T-helper 1 cell treated with Interleukin-12 subunit alpha and Interleukin-12 subunit beta and Interleukin-4 antibody, amounts not matched to agents 30 μg/mL and 1 μg/mL, for 36 hours (primary cell): ENCODE results near the gene IMPA2.

ENCODE experiments used
- H3K27ac Mint-ChIP-seq: one replicate; pipeline ENCODE4 v1.8.0; 2021; ENCODE audit warnings: mild to moderate bottlenecking, mixed read lengths
- H3K27me3 Mint-ChIP-seq: one replicate; pipeline ENCODE4 v1.8.0; 2021; ENCODE audit warnings: low read depth, mixed read lengths
- H3K36me3 Mint-ChIP-seq: one replicate; pipeline ENCODE4 v1.8.0; 2021; ENCODE audit warnings: low read depth, mixed read lengths
- H3K4me1 Mint-ChIP-seq: one replicate; pipeline ENCODE4 v1.8.0; 2021; ENCODE audit warnings: low read depth, mixed read lengths
- H3K4me3 Mint-ChIP-seq: one replicate; pipeline ENCODE4 v1.8.0; 2021; ENCODE audit warnings: mild to moderate bottlenecking, moderate library complexity, mixed read lengths
- H3K9me3 Mint-ChIP-seq: one replicate; pipeline ENCODE4 v1.8.0; 2021; ENCODE audit warnings: mixed read lengths

IMPA2 gene

DNA sequence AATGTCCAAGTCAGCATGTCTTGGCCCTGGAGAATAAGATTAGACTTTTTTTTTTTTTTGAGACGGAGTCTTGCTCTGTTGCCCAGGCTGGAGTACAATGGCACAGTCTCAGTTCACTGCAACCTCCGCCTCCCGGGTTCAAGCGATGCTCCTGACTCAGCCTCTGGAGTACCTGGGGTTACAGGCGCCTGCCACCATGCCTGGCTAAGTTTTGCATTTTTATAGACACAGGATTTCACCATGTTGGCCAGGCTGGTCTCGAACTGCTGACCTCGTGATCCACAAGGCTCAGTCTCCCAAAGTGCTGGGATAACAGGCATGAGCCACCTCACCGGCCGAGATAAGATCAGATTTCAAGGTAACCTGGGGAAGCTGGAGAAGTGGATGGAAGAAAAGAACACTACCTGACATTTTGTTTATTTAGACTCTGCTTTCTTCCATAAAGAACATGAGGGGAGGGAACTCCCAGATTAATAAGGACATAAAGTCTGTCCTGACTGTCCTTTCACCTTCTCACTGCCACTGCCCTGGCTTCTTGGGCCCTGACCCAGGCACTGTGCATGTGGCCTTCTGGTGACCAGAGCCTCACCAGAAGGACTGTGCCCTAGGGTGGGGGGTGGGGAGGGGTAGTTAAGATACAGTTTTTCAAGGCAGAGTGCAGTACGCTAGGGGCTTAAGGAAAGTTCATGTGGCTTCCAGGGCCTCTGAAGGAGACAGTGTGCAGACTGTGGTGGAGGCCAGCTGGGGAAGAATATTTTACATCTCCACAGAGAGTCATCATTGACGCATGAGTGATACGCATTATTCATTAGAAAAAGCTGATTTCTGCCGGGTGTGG lies 4.8 kb upstream of the IMPA2 start:
- Mint-ChIP-seq H3K27me3 (peaks cover 9% of the 10 kb centered on the region), H3K4me3 (no peak overlapping the region), H3K36me3 (no peaks in the 10 kb centered on the region), H3K9me3 (no peaks in the 10 kb centered on the region), H3K27ac (no peak overlapping the region), H3K4me1 (peaks cover 7% of the 10 kb centered on the region)

- H3K27me3 Mint-ChIP-seq: peaks cover 11% of the 10 kb centered on the region
- H3K36me3 Mint-ChIP-seq: no peaks in the 10 kb centered on the region
- peaks cover 9% of the 10 kb centered on the region for H3K4me1 Mint-ChIP-seq
- H3K9me3 Mint-ChIP-seq: no peaks in the 10 kb centered on the region
- no peak overlapping the region for H3K27ac Mint-ChIP-seq
- H3K4me3 Mint-ChIP-seq: no peak overlapping the region
Observed at GRCh38 chr18:11977153-11977466, 4.2 kb upstream of the IMPA2 start.

DNA sequence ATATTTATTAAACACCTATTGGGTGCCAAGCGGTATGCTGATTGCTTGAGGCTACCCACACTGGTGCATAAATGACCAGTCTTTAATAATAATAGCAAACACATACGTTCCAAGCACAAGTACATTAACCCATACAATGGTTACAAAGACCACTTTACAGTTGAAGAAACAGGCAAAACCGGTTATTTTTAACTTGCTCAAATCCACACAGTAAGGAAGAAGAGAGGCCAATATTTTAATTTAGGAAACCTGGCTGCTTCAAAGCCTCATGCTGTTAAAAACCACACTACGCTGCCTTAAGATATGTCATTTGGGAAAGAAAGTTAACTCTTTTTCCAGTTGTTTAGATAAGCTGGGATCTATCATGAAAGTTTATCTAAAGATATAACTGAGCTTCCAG lies 2.4 kb upstream of the IMPA2 start:
- H3K36me3 Mint-ChIP-seq: no peaks in the 10 kb centered on the region
- H3K27ac Mint-ChIP-seq: no peak overlapping the region
- H3K4me1 Mint-ChIP-seq: peaks cover 16% of the 10 kb centered on the region
- H3K27me3 Mint-ChIP-seq: peaks cover 23% of the 10 kb centered on the region
- H3K9me3 Mint-ChIP-seq: no peaks in the 10 kb centered on the region
- peak overlapping the region; percentile 27 for H3K4me3 Mint-ChIP-seq

- H3K4me3 Mint-ChIP-seq: peak overlapping the region; percentile 74
- peak overlapping the region; percentile 63 for H3K27ac Mint-ChIP-seq
- H3K9me3 Mint-ChIP-seq: no peaks in the 10 kb centered on the region
- H3K36me3 Mint-ChIP-seq: no peaks in the 10 kb centered on the region
- H3K4me1 Mint-ChIP-seq: peaks cover 16% of the 10 kb centered on the region
- peaks cover 24% of the 10 kb centered on the region for H3K27me3 Mint-ChIP-seq
Observed at GRCh38 chr18:11980163-11980493, 1.2 kb upstream of the IMPA2 start.

GRCh38 chr18:11980494-11981191 lies 664 bp upstream of the IMPA2 start:
- Mint-ChIP-seq H3K27me3 (peaks cover 24% of the 10 kb centered on the region), H3K4me3 (peak overlapping the region; percentile 79), H3K9me3 (no peaks in the 10 kb centered on the region), H3K4me1 (peaks cover 16% of the 10 kb centered on the region), H3K36me3 (no peaks in the 10 kb centered on the region), H3K27ac (peak overlapping the region; percentile 57)

DNA sequence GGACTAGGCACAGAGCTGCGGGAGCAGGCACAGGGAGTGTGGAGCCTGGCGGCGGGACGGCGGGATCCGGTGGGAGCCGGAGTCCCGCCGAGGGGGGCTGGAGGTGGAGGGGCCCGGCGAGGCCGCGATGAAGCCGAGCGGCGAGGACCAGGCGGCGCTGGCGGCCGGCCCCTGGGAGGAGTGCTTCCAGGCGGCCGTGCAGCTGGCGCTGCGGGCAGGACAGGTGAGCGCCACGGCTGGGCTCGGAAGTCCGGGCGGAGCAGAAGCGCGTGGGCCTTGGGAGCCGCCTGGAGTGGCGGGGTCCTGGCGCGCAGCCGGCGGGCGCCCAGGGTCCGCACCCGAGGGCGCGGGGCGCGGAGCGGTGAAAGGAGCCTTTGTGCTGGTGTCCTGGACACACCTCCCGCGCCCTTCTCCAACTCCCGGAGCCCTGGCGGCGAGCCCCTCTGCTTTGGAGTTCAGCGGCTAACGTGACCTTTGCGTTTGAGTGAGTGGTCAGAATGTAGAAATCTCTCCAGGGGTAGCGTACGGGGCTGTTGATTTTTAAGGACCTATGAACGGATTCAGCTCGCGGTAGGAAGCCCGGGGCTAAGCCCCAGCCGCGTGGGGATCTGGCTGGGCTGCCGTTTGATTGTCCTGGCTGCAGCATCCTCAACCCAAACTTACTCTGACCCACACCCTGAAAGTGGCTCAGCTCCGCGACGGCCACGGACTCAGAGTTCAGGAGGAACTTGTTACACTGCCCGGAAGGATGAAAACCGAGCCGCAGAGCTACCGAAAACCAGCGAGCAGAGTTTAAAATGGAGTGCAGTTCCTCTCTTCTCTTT lies 448 bp downstream of the IMPA2 start:
- H3K4me3 Mint-ChIP-seq: peak overlapping the region; percentile 84
- peaks cover 24% of the 10 kb centered on the region for H3K27me3 Mint-ChIP-seq
- no peaks in the 10 kb centered on the region for H3K9me3 Mint-ChIP-seq
- H3K36me3 Mint-ChIP-seq: no peaks in the 10 kb centered on the region
- H3K4me1 Mint-ChIP-seq: peaks cover 16% of the 10 kb centered on the region
- peak overlapping the region; percentile 52 for H3K27ac Mint-ChIP-seq

GRCh38 chr18:11982981-11983380 lies 1.7 kb downstream of the IMPA2 start:
- H3K4me1 Mint-ChIP-seq: peaks cover 16% of the 10 kb centered on the region
- H3K36me3 Mint-ChIP-seq: no peaks in the 10 kb centered on the region
- no peaks in the 10 kb centered on the region for H3K9me3 Mint-ChIP-seq
- H3K4me3 Mint-ChIP-seq: no peak overlapping the region
- peaks cover 24% of the 10 kb centered on the region for H3K27me3 Mint-ChIP-seq
- no peak overlapping the region for H3K27ac Mint-ChIP-seq

- Mint-ChIP-seq H3K9me3 (no peaks in the 10 kb centered on the region), H3K4me1 (peaks cover 18% of the 10 kb centered on the region), H3K27ac (no peak overlapping the region), H3K27me3 (peaks cover 24% of the 10 kb centered on the region), H3K36me3 (no peaks in the 10 kb centered on the region), H3K4me3 (no peak overlapping the region)
Observed at GRCh38 chr18:11983592-11983991, 2.3 kb downstream of the IMPA2 start.

DNA sequence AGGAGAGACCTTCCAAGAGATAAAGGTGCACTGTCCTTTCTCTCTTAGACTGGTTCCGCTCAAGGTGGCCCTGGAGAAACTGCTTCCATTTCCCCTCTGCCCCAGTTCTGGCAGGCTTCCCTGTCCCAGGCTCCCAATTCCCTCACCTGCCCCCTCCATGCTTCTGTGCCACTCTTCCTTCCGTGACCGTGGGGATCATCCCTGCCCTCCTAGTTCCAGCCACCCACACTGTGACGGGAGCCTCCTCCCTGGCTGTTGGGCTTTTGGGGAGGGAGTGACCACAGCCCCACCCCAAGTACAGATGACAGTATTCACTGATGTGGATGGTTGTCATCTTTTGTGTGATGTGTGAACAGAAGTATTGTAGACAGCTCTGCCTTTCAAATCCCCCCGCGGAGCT lies 2.8 kb downstream of the IMPA2 start:
- no peaks in the 10 kb centered on the region for H3K9me3 Mint-ChIP-seq
- H3K4me1 Mint-ChIP-seq: peaks cover 18% of the 10 kb centered on the region
- no peak overlapping the region for H3K27ac Mint-ChIP-seq
- H3K36me3 Mint-ChIP-seq: no peaks in the 10 kb centered on the region
- H3K4me3 Mint-ChIP-seq: no peak overlapping the region
- H3K27me3 Mint-ChIP-seq: peaks cover 23% of the 10 kb centered on the region

- no peaks in the 10 kb centered on the region for H3K36me3 Mint-ChIP-seq
- no peak overlapping the region for H3K27ac Mint-ChIP-seq
Observed at GRCh38 chr18:11985586-11985985, 4.3 kb downstream of the IMPA2 start.

GRCh38 chr18:11986061-11986460 lies 4.8 kb downstream of the IMPA2 start:
- Mint-ChIP-seq H3K9me3 (no peaks in the 10 kb centered on the region), H3K36me3 (no peaks in the 10 kb centered on the region), H3K27ac (no peak overlapping the region), H3K4me1 (peaks cover 10% of the 10 kb centered on the region), H3K27me3 (peaks cover 15% of the 10 kb centered on the region), H3K4me3 (no peak overlapping the region)

More at GRCh38 chr18:11985586-11985985, 4.3 kb downstream of the IMPA2 start:
- no peaks in the 10 kb centered on the region for H3K9me3 Mint-ChIP-seq
- H3K4me1 Mint-ChIP-seq: peaks cover 10% of the 10 kb centered on the region
- peaks cover 15% of the 10 kb centered on the region for H3K27me3 Mint-ChIP-seq
- H3K4me3 Mint-ChIP-seq: no peak overlapping the region

- Mint-ChIP-seq H3K27ac (no peak overlapping the region), H3K4me1 (peaks cover 5% of the 10 kb centered on the region), H3K27me3 (peaks cover 10% of the 10 kb centered on the region), H3K9me3 (no peaks in the 10 kb centered on the region), H3K36me3 (no peaks in the 10 kb centered on the region), H3K4me3 (no peak overlapping the region)
Observed at GRCh38 chr18:11987527-11987926, 6.2 kb downstream of the IMPA2 start.

DNA sequence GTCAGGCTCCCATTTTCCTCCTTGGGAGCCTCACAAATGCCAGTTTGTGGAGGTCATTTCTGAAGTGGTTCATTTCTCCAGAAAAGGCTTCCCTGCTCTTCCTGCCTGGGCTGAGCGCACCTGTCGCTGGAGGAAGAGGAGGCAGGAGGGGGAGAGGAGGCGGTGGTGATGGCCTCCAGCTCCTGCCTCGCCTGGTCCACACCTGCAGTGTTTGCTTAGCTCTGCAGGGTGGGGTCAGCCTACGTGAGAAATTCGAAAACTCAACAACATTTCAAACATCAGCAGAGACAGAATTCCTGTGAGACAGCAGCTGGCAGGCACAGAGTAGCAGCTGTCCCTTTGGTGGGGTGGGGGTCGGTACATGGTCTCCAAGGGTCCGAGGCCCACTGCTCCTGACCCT lies 7.9 kb downstream of the IMPA2 start:
- no peak overlapping the region for H3K27ac Mint-ChIP-seq
- no peak overlapping the region for H3K4me3 Mint-ChIP-seq
- H3K27me3 Mint-ChIP-seq: no peaks in the 10 kb centered on the region
- no peaks in the 10 kb centered on the region for H3K36me3 Mint-ChIP-seq
- H3K4me1 Mint-ChIP-seq: peaks cover 1% of the 10 kb centered on the region
- H3K9me3 Mint-ChIP-seq: no peaks in the 10 kb centered on the region

DNA sequence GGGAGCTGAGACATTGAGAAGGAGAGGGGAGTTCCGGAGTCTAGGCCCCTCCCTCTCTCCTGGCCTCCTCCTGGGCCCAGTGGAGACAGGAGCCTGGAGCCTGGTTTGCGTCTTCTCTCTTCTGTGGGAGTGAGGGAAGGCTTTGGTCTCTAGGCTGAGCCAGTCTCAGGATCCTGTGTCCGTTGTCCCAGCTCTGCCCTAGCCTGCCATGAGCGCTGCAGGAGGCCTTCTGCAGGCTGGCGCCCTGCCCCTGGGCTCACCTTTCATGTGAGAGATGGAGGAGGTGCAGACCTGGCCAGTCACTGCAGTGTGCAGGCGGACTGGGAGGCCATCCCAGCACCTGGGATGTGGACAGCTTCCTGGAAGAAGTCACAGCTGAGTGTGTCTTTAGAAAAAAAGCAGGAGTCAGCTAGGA lies 8.7 kb downstream of the IMPA2 start:
- no peak overlapping the region for H3K27ac Mint-ChIP-seq
- peaks cover 4% of the 10 kb centered on the region for H3K4me1 Mint-ChIP-seq
- H3K27me3 Mint-ChIP-seq: no peaks in the 10 kb centered on the region
- no peaks in the 10 kb centered on the region for H3K9me3 Mint-ChIP-seq
- no peak overlapping the region for H3K4me3 Mint-ChIP-seq
- no peaks in the 10 kb centered on the region for H3K36me3 Mint-ChIP-seq

GRCh38 chr18:11990539-11990938 lies 9.2 kb downstream of the IMPA2 start:
- peaks cover 10% of the 10 kb centered on the region for H3K4me1 Mint-ChIP-seq

More at GRCh38 chr18:11990539-11990938, 9.2 kb downstream of the IMPA2 start:
- Mint-ChIP-seq H3K36me3 (no peaks in the 10 kb centered on the region), H3K9me3 (no peaks in the 10 kb centered on the region), H3K27me3 (no peaks in the 10 kb centered on the region), H3K4me3 (no peak overlapping the region), H3K27ac (no peak overlapping the region)
